Type B pancreatic cell (in vitro differentiated cells): ENCODE results near the gene CDCA7. TPM values are rescaled to one million over a fixed set of nuclear protein-coding genes. Genes with fewer than 3 reads are reported as not detected.
"Not testable (repeated sequence)": the region's sequence is repeated elsewhere in the genome, so short reads cannot be mapped to it uniquely, and the experiment has no call there.

Experiments used
- DNase-seq: peaks from one replicate; pipeline ENCODE4 v3.0.0; 2021; ENCODE audit warnings: mixed read lengths; ENCODE audit not compliant: unreplicated experiment; ENCODE audit errors: extremely low spot score
- H3K27ac Mint-ChIP-seq: 2 replicates; pipeline ENCODE4 v1.8.0; 2021; ENCODE audit warnings: mild to moderate bottlenecking, mixed read lengths
- H3K27me3 Mint-ChIP-seq: 2 replicates; pipeline ENCODE4 v1.8.0; 2021; ENCODE audit warnings: mixed read lengths
- H3K36me3 Mint-ChIP-seq: 2 replicates; pipeline ENCODE4 v1.8.0; 2021; ENCODE audit warnings: mixed read lengths
- H3K4me1 Mint-ChIP-seq: one replicate; pipeline ENCODE4 v1.8.0; 2021; ENCODE audit warnings: mixed read lengths; ENCODE audit not compliant: unreplicated experiment
- H3K4me3 Mint-ChIP-seq: 2 replicates; pipeline ENCODE4 v1.8.0; 2021; ENCODE audit warnings: mild to moderate bottlenecking, mixed read lengths
- H3K9me3 Mint-ChIP-seq: 2 replicates; pipeline ENCODE4 v1.8.0; 2021; ENCODE audit warnings: mixed read lengths
- CTCF ChIP-seq: fragments of 200-600 bp; sonication (generic); conservative IDR thresholded peaks from 2 replicates; pipeline ENCODE4 v1.5.0; 2021; ENCODE audit warnings: antibody characterized with exemption, mild to moderate bottlenecking
- total RNA-seq: library from RNA; stranded (reverse); gene quantifications from 2 replicates; pipeline ENCODE4 v1.2.1, GENCODE V29; 2021; ENCODE audit warnings: low replicate concordance

The CDCA7 gene
- total RNA-seq, 1 donor from 2014 or later, result 54.0 TPM

- Mint-ChIP-seq H3K9me3 (no peaks in the 10 kb centered on the region), H3K36me3 (peaks cover 22% of the 10 kb centered on the region), H3K4me1 (peaks cover 24% of the 10 kb centered on the region), H3K4me3 (no peak overlapping the region), H3K27me3 (peaks cover 12% of the 10 kb centered on the region), H3K27ac (no peak overlapping the region)
- no peak for DNase-seq
- TF ChIP-seq CTCF, result no peak
Observed at GRCh38 chr2:173359231-173359630, 4.6 kb downstream of the CDCA7 start.

- Mint-ChIP-seq H3K4me3 (no peak overlapping the region), H3K27me3 (no peaks in the 10 kb centered on the region), H3K4me1 (no peaks in the 10 kb centered on the region), H3K27ac (no peak overlapping the region), H3K36me3 (peaks cover 22% of the 10 kb centered on the region), H3K9me3 (no peaks in the 10 kb centered on the region)
- DNase-seq, result no peak
- TF ChIP-seq CTCF, result no peak
Observed at GRCh38 chr2:173370198-173370597, 15.5 kb downstream of the CDCA7 start.

- Mint-ChIP-seq H3K27ac (no peak overlapping the region), H3K27me3 (no peaks in the 10 kb centered on the region), H3K4me1 (no peaks in the 10 kb centered on the region)
Observed at GRCh38 chr2:173371023-173371422, 16.4 kb downstream of the CDCA7 start.

GRCh38 chr2:173373290-173373689 lies 18.6 kb downstream of the CDCA7 start:
- H3K27me3 Mint-ChIP-seq, result no peaks in the 10 kb centered on the region
- no peak overlapping the region for H3K27ac Mint-ChIP-seq
- no peaks in the 10 kb centered on the region for H3K9me3 Mint-ChIP-seq
- H3K4me3 Mint-ChIP-seq, result no peak overlapping the region
- H3K36me3 Mint-ChIP-seq, result peaks cover 6% of the 10 kb centered on the region
- no peak for DNase-seq
- TF ChIP-seq CTCF, result no peak
- H3K4me1 Mint-ChIP-seq, result no peaks in the 10 kb centered on the region

More at GRCh38 chr2:173371023-173371422, 16.4 kb downstream of the CDCA7 start:
- no peaks in the 10 kb centered on the region for H3K9me3 Mint-ChIP-seq
- no peak for DNase-seq
- no peak for TF ChIP-seq CTCF
- peaks cover 13% of the 10 kb centered on the region for H3K36me3 Mint-ChIP-seq
- no peak overlapping the region for H3K4me3 Mint-ChIP-seq

- H3K36me3 Mint-ChIP-seq, result peaks cover 6% of the 10 kb centered on the region
- no peaks in the 10 kb centered on the region for H3K9me3 Mint-ChIP-seq
- DNase-seq, result no peak
- H3K27ac Mint-ChIP-seq, result no peak overlapping the region
- no peaks in the 10 kb centered on the region for H3K27me3 Mint-ChIP-seq
- no peak for TF ChIP-seq CTCF
- H3K4me3 Mint-ChIP-seq, result no peak overlapping the region
- no peaks in the 10 kb centered on the region for H3K4me1 Mint-ChIP-seq
Observed at GRCh38 chr2:173374634-173375033, 20.0 kb downstream of the CDCA7 start.

GRCh38 chr2:173385534-173385933 lies 30.9 kb downstream of the CDCA7 start:
- not testable (repeated sequence) for DNase-seq, H3K9me3 Mint-ChIP-seq, H3K27ac Mint-ChIP-seq, H3K36me3 Mint-ChIP-seq, H3K4me1 Mint-ChIP-seq, H3K4me3 Mint-ChIP-seq
- H3K27me3 Mint-ChIP-seq, result peaks cover 17% of the 10 kb centered on the region
